Right atrium auricular region (tissue), 2 donors: ENCODE results near the gene IGFBPL1. TPM values are rescaled to one million over a fixed set of nuclear protein-coding genes. Genes with fewer than 3 reads are reported as not detected.

Experiments
- DNase-seq: peaks from one replicate; pipeline ENCODE4 v3.0.0-alpha.2; 2019; ENCODE audit warnings: low spot score
- H3K27ac ChIP-seq, 2 donors: fragments of 200-600 bp; sonication (generic); 1 replicate in 1 of 2; 2 replicates in 1 of 2; pipeline ENCODE4 v1.5.1; 2016 to 2019
- H3K27me3 ChIP-seq, 2 donors: fragments of 200-600 bp; sonication (generic); one replicate each; pipeline versions ENCODE4 v1.5.1 to v1.6.0; 2017 to 2019
- H3K36me3 ChIP-seq: fragments of 200-600 bp; sonication (generic); one replicate; pipeline ENCODE4 v1.5.1; 2016
- H3K4me1 ChIP-seq, 2 donors: fragments of 200-600 bp; sonication (generic); one replicate each; pipeline versions ENCODE4 v1.5.1 to v1.6.0; 2017 to 2019
- H3K4me3 ChIP-seq, 2 donors: fragments of 200-600 bp; sonication (generic); 1 replicate in 1 of 2; 2 replicates in 1 of 2; pipeline ENCODE4 v1.5.1; 2017 to 2019; ENCODE audit warnings: mild to moderate bottlenecking in 1 of 2, moderate library complexity in 1 of 2
- H3K9me3 ChIP-seq, 2 donors: fragments of 200-600 bp; sonication (generic); one replicate each; pipeline ENCODE4 v1.5.1; 2019
- CTCF ChIP-seq, 2 donors: fragments of 200-600 bp; sonication (generic); IDR thresholded peaks; one replicate each; pipeline ENCODE4 v1.5.1; 2019; ENCODE audit warnings: antibody characterized with exemption in 2 of 2
- total RNA-seq, 2 donors: library from RNA; depleted of rRNA; stranded (reverse); fragments of >200 nt; gene quantifications; one replicate each; pipeline ENCODE4 v1.1.0, GENCODE V29; 2016

The IGFBPL1 gene
- total RNA-seq, 2 donors from 2014 or later: 1.3 to 2.8 TPM

- no peaks in the 10 kb centered on the region for H3K36me3 ChIP-seq
- no peaks in the 10 kb centered on the region for H3K9me3 ChIP-seq
- H3K4me1 ChIP-seq: no peaks in the 10 kb centered on the region
- DNase-seq: no peak
- H3K27ac ChIP-seq: no peak overlapping the region
- peak overlapping the region; percentile 7 to 42 for H3K4me3 ChIP-seq
- no peak for TF ChIP-seq CTCF (IDR thresholded peaks at IDR 0.05)
- H3K27me3 ChIP-seq: no peaks in the 10 kb centered on the region
Measured at GRCh38 chr9:38423273-38423972, 831 bp downstream of the IGFBPL1 start.

- H3K9me3 ChIP-seq: no peaks in the 10 kb centered on the region
- no peak for DNase-seq
- H3K27ac ChIP-seq: no peak overlapping the region
- TF ChIP-seq CTCF (IDR thresholded peaks at IDR 0.05): no peak
- no peaks in the 10 kb centered on the region for H3K36me3 ChIP-seq
- no peaks in the 10 kb centered on the region for H3K4me1 ChIP-seq
- H3K4me3 ChIP-seq: no peak overlapping the region
- H3K27me3 ChIP-seq: no peaks in the 10 kb centered on the region
Measured at GRCh38 chr9:38422555-38423260, 1.5 kb downstream of the IGFBPL1 start.

GRCh38 chr9:38421498-38422211 is 2.6 kb downstream of the IGFBPL1 start:
- no peak for TF ChIP-seq CTCF (IDR thresholded peaks at IDR 0.05)
- Histone ChIP-seq H3K4me3 (no peak overlapping the region), H3K27ac (no peak overlapping the region), H3K4me1 (no peaks in the 10 kb centered on the region), H3K27me3 (no peaks in the 10 kb centered on the region), H3K9me3 (no peaks in the 10 kb centered on the region), H3K36me3 (no peaks in the 10 kb centered on the region)
- no peak for DNase-seq

- no peak for DNase-seq
- no peaks in the 10 kb centered on the region for H3K9me3 ChIP-seq
- no peaks in the 10 kb centered on the region for H3K27me3 ChIP-seq
- TF ChIP-seq CTCF (IDR thresholded peaks at IDR 0.05): no peak
- H3K4me1 ChIP-seq: no peaks in the 10 kb centered on the region
- H3K4me3 ChIP-seq: no peak overlapping the region
- no peak overlapping the region for H3K27ac ChIP-seq
- H3K36me3 ChIP-seq: no peaks in the 10 kb centered on the region
Measured at GRCh38 chr9:38419181-38419580, 5.1 kb downstream of the IGFBPL1 start.

GRCh38 chr9:38418366-38418765 is 5.9 kb downstream of the IGFBPL1 start:
- H3K27ac ChIP-seq: no peak overlapping the region
- H3K27me3 ChIP-seq: no peaks in the 10 kb centered on the region
- H3K4me1 ChIP-seq: no peaks in the 10 kb centered on the region
- TF ChIP-seq CTCF (IDR thresholded peaks at IDR 0.05): no peak
- no peak for DNase-seq
- no peaks in the 10 kb centered on the region for H3K36me3 ChIP-seq
- no peak overlapping the region for H3K4me3 ChIP-seq
- no peaks in the 10 kb centered on the region for H3K9me3 ChIP-seq
